Muscle of arm (tissue), 12 donors: ENCODE data around the gene C14orf93. TPM values are rescaled to one million over a fixed set of nuclear protein-coding genes. Genes with fewer than 3 reads are reported as not detected.
"Not testable (repeated sequence)": the region's sequence is repeated elsewhere in the genome, so short reads cannot be mapped to it uniquely, and the experiment has no call there.

Experiments
- DNase-seq: peaks from one replicate; pipeline ENCODE4 v3.0.0-alpha.2; 2013
- polyA plus RNA-seq, 12 donors: library from polyadenylated mRNA; unstranded; fragments of 120-200 nt; gene quantifications; one replicate each; pipeline ENCODE4 v1.2.1, GENCODE V29; 2013; ENCODE audit not compliant: insufficient read length in 12 of 12

The C14orf93 gene
- polyA plus RNA-seq, 12 donors = 8.9 to 17.0 (median 11.6) TPM; not detected in 1

DNA sequence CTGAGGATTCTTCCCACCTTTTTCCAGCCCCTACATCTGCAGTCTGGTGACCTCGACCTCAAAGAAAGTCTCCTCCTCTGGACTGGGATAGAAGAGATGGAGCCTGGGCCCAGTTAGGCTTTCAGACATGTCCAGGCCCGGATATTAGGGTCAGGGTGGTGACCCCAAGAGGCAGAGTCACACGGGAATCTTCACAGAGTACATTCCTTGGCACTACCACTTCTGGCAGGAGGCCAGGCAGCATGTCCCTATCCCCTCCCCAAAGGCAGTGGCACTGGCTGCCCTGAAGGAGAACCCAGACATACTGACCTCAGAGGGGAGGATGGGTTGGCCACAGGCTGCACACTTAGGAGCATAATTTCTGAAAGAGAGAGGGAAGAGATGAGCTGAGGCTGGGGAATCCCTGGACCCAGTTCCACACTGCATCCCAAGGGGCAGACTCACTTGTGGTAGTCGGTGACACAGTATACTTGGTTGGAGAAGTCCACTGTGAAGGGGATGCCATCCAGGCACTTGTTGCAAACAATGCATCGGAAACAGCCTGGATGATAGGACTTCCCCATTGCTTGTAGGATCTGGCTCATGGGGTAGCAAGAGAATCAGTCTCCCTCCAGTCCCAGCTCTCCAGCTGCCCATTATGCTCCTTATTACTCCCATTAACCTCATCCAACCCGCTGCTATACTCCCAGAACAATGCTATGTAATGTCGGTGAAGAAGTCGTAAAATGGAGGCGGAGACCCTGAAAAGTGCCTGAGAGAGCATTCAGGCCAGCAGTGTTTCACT lies 35.2 kb downstream of the C14orf93 start:
- no peak for DNase-seq

DNA sequence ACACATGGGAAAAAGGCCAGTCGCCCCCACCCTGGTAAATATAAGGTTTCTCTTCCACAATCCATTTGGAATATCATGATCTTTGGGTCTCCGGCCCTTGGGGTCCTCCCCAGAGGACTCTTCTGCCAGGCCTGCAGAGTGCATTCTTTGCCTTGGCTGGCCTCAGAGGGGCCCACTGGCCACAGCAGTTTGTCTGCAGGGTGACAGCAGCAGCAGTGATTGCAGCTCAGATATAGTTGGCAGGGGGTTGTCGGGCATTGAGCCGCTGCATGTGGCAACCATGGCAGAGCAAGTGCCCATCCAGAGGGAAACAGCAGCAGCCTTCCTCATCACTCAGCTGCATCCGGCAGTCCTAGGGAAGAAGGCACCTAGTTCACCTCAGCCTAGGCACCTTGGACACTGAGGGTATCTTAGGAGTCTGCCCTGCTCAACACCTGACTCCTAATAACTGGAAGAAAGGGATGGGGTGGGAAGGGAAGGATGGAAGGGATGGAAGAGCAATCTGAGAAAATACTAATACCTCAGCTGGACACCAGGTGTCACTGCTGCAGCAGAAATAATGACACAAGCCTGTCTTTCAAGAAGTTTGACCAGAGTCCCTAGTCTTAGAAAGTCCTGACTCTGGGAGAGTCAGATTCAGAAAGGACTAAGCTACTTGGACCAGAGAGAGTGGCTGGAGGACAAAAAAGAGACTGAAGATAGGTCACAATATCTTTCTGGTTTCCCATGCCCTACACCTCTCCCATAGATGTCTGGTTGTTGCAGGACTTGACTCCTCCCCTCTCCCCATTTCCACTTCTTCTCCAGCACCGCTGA lies 36.5 kb downstream of the C14orf93 start:
- peak; percentile 69 for DNase-seq

DNA sequence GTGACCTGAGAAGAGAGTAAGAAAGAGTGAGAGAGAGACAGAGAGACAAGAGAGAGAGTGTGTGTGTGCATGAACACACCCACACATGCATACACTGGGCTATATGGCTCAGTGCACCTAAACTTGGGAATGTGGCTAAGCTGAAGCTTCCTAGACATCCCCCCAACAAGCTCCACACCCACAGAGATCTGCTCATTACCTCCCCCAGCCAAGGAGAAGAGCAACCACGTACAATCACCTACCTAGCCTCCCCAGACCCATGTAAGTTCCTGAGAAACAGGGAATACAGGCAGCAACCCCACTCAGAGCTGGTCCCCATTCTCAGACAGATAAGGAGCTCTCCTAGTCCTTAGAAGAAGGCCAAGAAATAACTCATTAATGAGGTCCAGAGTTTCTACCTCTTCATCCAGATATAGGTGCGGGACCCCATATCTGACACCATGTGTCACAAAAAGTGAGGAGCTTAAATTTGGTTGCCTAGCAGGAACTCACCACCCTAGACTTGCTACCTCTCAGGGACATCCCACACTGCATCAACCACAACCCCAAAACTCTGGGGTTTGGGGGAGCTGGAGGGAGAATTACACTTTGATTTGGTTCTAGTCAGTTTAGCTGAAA lies 37.5 kb downstream of the C14orf93 start:
- no peak for DNase-seq

DNA sequence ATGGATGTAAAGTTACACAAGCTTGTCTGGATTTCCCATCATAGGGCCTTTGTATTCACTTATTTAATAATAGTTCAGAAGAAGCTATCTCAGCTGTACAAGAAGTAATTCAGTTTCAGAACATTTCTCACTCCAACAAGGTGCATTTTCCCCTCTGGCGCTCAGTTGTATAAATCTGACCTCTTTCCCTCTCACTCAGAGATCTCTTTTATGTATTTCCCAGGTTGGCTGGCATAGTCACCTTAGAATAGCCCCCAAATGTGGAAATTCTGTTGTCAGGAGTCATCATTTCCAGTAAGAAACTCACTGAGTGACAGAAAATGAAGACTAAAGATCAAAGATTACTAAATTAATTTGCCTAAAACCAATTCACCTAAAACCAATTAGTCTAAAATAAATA lies 38.8 kb downstream of the C14orf93 start:
- no peak for DNase-seq

DNA sequence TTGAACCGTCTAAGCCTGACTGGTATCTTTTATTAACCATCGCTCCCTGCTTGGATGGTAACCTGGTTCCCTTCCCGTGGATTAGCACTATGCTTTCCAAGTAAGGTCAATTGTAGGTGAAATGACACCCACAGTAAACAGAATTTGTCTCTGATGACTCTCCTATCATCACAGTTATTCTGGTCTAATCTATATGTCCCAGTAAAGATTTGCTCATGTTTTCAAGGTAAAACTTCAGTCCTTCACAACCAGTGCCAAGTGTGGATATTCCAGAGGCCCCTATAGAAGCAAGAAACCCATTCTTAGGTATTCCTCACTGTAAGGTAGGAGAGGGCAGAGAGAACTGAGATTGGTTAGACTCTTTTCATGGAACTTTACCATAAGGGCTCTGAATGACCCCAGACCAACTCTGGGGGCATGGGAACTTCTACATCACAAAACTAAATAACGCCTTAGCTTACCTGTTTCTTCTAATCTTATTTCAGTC lies 43.1 kb downstream of the C14orf93 start:
- no peak for DNase-seq

DNA sequence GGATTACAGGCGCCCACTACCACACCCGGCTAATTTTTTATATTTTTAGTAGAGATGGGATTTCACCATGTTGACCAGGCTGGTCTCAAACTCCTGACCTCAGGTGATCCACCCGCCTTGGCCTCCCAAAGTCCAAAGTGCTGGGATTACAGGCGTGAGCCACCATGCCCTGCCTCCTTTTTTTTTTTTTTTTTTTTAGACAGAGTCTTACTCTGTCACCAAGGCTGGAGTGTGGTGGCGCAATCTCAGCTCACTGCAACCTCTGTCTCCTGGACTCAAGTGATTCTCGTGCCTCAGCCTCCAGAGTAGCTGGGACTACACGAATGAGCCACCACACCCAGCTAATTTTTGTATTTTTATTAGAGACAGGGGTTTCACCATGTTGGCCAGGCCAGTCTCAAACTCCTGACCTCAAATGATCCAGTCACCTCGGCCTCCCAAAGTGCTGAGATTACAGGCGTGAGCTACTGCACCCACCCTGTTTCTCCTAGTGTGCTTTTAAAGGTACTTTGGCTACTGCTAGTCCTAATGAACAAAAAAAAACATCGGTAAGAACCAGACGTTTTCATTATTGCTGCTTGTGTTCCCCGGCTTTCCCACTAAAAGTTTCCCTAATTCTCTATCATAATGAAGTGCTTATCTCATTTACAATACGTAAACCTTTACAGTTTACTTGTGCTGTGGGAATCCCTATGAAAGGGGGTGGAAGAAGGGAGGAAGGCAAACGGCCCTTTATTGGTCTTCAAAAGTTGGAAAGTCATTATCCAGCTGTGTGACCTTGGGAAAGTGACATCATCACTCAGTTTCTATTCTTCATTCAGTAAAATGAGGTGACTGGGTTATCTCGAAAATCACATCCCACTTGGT lies 43.8 kb downstream of the C14orf93 start:
- DNase-seq = not testable (repeated sequence)

DNA sequence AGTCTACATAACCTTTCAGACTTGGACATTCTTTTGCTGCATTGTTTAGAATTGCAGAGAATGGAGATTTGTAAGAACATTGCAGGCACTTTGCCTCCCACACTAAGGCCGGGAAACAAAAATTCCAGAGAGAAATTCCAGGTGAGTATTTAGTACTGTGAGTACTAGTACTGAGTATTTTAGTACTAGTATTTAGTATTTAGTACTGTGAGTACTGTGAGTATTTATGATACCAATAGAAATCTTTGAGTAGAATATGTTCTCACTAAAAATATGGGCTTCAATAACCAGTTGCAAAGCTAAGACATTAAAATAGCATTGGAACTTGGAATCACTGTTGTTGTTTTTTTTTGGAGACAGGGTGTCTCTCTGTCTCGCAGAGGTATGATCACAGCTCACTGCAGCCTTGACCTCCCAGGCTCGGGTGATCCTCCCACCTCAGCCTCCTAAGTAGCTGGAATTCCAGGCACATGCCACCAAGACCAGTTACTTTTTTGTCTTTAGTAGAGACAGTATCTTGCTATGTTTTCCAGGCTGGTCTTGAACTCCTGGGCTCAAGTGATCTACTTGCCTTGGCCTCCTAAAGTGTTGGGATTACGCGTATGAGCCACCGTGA lies 47.8 kb downstream of the C14orf93 start:
- no peak for DNase-seq

DNA sequence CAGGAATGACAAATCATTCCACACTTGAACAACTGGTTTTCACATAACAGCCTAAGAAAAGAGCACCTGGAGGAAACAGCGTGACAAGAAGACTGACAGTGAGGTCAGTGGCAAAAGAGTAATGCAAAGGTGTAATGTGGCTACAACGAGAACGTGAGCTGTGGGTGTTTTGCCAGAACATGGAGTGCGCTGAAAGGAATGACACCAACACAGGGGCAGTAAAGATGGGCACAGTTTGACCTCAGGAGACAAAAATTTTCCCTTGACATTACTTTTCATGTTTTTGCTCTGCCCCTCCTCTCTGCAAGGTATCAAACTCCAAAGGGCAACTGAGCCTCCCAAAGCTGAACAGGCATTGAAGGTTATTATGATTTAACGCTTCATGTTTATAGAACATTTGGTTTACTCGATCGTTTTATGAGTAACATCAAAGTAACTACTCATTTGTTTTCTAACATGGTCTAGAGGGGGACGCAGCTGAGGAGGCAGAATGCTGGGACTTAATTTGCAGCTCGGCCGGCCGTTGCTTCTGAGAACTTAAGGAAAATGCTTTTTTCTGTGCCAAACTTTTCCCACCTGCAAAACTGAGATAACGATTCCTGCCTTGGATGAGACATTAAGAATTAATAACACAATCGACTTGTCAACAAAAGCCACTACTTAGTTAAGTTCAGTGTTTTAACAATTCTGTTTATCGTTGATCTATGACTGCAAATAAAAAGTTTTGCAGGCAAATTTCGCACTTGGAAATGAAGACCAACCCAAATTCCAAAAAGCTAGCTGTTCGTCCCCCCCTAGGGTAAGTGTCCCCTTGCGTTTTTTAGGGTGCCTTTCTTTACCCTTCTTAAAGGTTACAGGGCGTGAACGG lies 54.0 kb downstream of the C14orf93 start:
- no peak for DNase-seq

DNA sequence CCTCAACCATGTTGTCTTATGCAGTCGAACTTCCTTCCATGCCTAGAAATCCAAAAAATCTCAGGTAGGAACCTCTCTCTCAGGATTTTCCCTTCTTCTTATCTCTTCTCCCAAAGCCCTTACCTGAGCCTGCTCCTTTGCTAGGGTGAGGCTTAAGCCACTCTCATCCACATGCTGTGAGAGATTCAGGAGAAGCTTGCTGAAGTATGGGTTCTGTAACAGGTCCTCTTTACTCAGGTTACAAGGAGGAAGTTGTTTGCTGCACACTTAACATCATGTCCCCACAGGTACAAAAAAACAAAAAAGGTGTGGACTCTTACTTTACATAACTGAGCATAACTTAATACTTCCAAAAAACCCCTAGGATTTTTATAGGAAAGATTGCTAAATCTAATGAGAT lies 57.5 kb downstream of the C14orf93 start:
- DNase-seq = no peak

DNA sequence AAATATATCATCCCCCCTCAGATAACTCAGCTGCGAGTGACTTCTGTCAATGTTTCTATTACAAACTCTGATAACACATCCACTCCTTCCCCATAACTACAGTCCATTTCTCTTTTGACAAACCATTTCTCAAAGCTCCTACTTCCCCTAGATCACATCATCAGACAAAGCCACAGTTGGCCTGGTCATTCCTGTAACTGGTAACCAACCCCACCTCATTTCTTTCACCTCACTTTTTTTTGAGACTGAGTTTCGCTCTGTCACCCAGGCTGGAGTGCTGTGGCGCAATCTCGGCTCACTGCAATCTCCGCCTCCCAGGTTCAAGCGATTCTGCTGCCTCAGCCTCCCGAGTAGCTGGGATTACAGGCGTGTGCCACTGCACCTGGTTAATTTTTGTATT lies 58.1 kb downstream of the C14orf93 start:
- DNase-seq = not testable (repeated sequence)

DNA sequence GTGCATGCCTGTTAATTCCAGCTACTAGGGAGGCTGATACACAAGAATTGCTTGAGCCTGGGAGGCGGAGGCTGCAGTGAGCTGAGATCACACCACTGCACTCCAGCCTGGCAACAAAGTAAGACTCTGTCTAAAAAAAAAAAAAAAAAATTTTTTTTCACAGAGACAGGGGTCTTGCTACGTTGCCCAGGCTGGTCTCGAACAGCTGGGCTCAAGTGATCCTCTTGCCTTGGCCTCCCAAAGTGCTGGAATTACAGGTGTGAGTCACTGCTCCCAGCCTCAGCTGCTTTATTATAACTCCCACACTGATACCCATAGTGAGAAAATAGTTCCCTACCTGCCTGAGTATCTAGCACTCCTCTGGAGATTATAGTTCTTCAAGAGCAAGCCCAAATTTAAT lies 64.3 kb downstream of the C14orf93 start:
- DNase-seq = no peak

DNA sequence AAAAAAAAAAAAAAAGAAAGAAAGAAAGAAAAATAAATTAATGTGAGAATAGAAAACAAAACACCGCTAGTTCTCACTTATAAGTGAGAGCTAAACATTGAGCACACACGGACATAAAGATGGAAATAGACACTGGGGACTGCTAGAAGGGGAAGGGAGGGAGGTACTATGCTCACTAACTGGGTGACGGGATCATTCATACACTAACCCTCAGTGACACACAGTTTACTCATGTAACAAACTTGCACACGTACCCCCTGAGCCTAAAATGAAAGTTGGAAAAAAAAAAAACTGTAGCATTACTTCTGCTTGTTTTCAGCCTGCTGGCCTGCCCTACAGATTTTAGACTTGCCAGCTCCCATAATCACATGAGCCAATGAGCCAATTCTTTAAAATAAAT lies 70.3 kb downstream of the C14orf93 start:
- no peak for DNase-seq

Other genes starting within 250 kb of the C14orf93 start
- 100 to 1,000 TPM in 11 of 12 donors, not detected in 1; 150 to 268 (median 226) TPM for gene OXA1L, start 243.5 kb downstream of the C14orf93 start, polyA plus RNA-seq
- 10 to 100 TPM in 11 of 12 donors, not detected in 1; 14.0 to 34.9 (median 26.6) TPM for gene SLC7A7, start 194.7 kb downstream of the C14orf93 start, polyA plus RNA-seq
- gene MRPL52, start 180.3 kb downstream of the C14orf93 start, polyA plus RNA-seq = 10 to 100 TPM in 11 of 12 donors, not detected in 1; 52.5 to 71.0 (median 60.1) TPM
- gene MMP14, start 173.6 kb downstream of the C14orf93 start, polyA plus RNA-seq = 100 to 1,000 TPM in 11 of 12 donors, not detected in 1; 114 to 285 (median 170) TPM
- gene LRP10, start 138.4 kb downstream of the C14orf93 start, polyA plus RNA-seq = 10 to 100 TPM in 11 of 12 donors, not detected in 1; 29.7 to 49.0 (median 37.2) TPM
- gene REM2, start 126.9 kb downstream of the C14orf93 start, polyA plus RNA-seq = under 1 TPM in 8 of 12 donors, not detected in 4; 0.09 to 0.46 (median 0.14) TPM
- 10 to 100 TPM in 11 of 12 donors, not detected in 1; 48.3 to 86.1 (median 57.0) TPM for gene RBM23, start 91.0 kb downstream of the C14orf93 start, polyA plus RNA-seq
- gene PRMT5, start 80.8 kb downstream of the C14orf93 start, polyA plus RNA-seq = 10 to 100 TPM in 11 of 12 donors, not detected in 1; 54.0 to 87.0 (median 73.5) TPM
- 10 to 100 TPM in 11 of 12 donors, not detected in 1; 29.2 to 54.0 (median 40.1) TPM for gene HAUS4, start 53.1 kb downstream of the C14orf93 start, polyA plus RNA-seq
- gene AJUBA, start 27.6 kb downstream of the C14orf93 start, polyA plus RNA-seq = 100 to 1,000 TPM in 1 of 12 donors, 10 to 100 TPM in 11; 36.7 to 167 (median 42.0) TPM
- 100 to 1,000 TPM in 11 of 12 donors, not detected in 1; 111 to 238 (median 212) TPM for gene PSMB5, start 24.8 kb upstream of the C14orf93 start, polyA plus RNA-seq
- gene PSMB11, start 32.1 kb upstream of the C14orf93 start, polyA plus RNA-seq = not detected
- 10 to 100 TPM in 2 of 12 donors, 1 to 10 TPM in 9, not detected in 1; 2.3 to 12.5 (median 3.7) TPM for gene CDH24, start 47.4 kb upstream of the C14orf93 start, polyA plus RNA-seq
- gene ACIN1, start 85.0 kb upstream of the C14orf93 start, polyA plus RNA-seq = 100 to 1,000 TPM in 11 of 12 donors, not detected in 1; 108 to 284 (median 129) TPM
- gene C14orf119, start 85.4 kb upstream of the C14orf93 start, polyA plus RNA-seq = 10 to 100 TPM in 11 of 12 donors, not detected in 1; 30.8 to 62.2 (median 50.8) TPM
- gene CIROP, start 94.8 kb upstream of the C14orf93 start, polyA plus RNA-seq = under 1 TPM in 1 of 12 donors, not detected in 11; 0.07 TPM
- gene CEBPE, start 109.1 kb upstream of the C14orf93 start, polyA plus RNA-seq = under 1 TPM in 4 of 12 donors, not detected in 8; 0.08 to 0.61 (median 0.13) TPM
- gene SLC7A8, start 173.5 kb upstream of the C14orf93 start, polyA plus RNA-seq = 10 to 100 TPM in 2 of 12 donors, 1 to 10 TPM in 9, not detected in 1; 2.6 to 29.0 (median 4.2) TPM
- gene RNF212B, start 227.8 kb upstream of the C14orf93 start, polyA plus RNA-seq = under 1 TPM in 3 of 12 donors, not detected in 9; 0.60 to 0.65 (median 0.63) TPM